HTERT RPE-1 (cell line): ENCODE data around the gene SH3D19.

Experiments used
- in situ Hi-C: fragments of 300-500 bp; cut with MboI; formaldehyde crosslinking; loops from 4 replicates; pipeline ENCODE4 v1.14.3; 2020; ENCODE audit warnings: low sequenced_read_pairs

The SH3D19 gene

GRCh38 chr4:151325111-151325948, at the start of gene SH3D19:
Gene SH3D19 (minus strand): TSS chr4:151325605. CDS start chr4:151325352, 253 bp downstream.
- in situ Hi-C loops = no loop called here

- in situ Hi-C loops = no loop called here
Observed at GRCh38 chr4:151362404-151363164, 37.2 kb upstream of the SH3D19 start.

- in situ Hi-C loops = no loop called here
Observed at GRCh38 chr4:151361966-151362365, 36.6 kb upstream of the SH3D19 start.

- in situ Hi-C loops = no loop called here
Observed at GRCh38 chr4:151361126-151361525, 35.7 kb upstream of the SH3D19 start.

- in situ Hi-C loops = no loop called here
Observed at GRCh38 chr4:151359576-151359975, 34.2 kb upstream of the SH3D19 start.

GRCh38 chr4:151358266-151358665, 32.9 kb upstream of the SH3D19 start:
- in situ Hi-C loops = no loop called here

- in situ Hi-C loops = no loop called here
Observed at GRCh38 chr4:151356510-151356909, 31.1 kb upstream of the SH3D19 start.

GRCh38 chr4:151355155-151355554, 29.8 kb upstream of the SH3D19 start:
- in situ Hi-C loops = no loop called here

- in situ Hi-C loops = no loop called here
Observed at GRCh38 chr4:151347490-151348235, 22.3 kb upstream of the SH3D19 start.

GRCh38 chr4:151344948-151345347, 19.5 kb upstream of the SH3D19 start:
- in situ Hi-C loops = no loop called here

- in situ Hi-C loops = no loop called here
Observed at GRCh38 chr4:151340751-151341385, 15.5 kb upstream of the SH3D19 start.

- in situ Hi-C loops = no loop called here
Observed at GRCh38 chr4:151339467-151339866, 14.1 kb upstream of the SH3D19 start.

- in situ Hi-C loops = no loop called here
Observed at GRCh38 chr4:151331276-151332042, 6.1 kb upstream of the SH3D19 start.

GRCh38 chr4:151329217-151330007, 4.0 kb upstream of the SH3D19 start:
- in situ Hi-C loops = no loop called here

- in situ Hi-C loops = no loop called here
Observed at GRCh38 chr4:151325949-151326246, 493 bp upstream of the SH3D19 start.

GRCh38 chr4:151324752-151325110, 674 bp downstream of the SH3D19 start:
- in situ Hi-C loops = no loop called here

- in situ Hi-C loops = no loop called here
Observed at GRCh38 chr4:151324124-151324751, 1.2 kb downstream of the SH3D19 start.

GRCh38 chr4:151323667-151324066, 1.7 kb downstream of the SH3D19 start:
- in situ Hi-C loops = no loop called here

- in situ Hi-C loops = no loop called here
Observed at GRCh38 chr4:151322570-151322969, 2.8 kb downstream of the SH3D19 start.
